ENCODE data around the gene ACTR3C.
"Not testable (repeated sequence)": the region's sequence is repeated elsewhere in the genome, so short reads cannot be mapped to it uniquely, and the experiment has no call there.

The ACTR3C gene

GRCh38 chr7:150283111-150283510, 40.2 kb downstream of the ACTR3C start:
- DNase-seq (ENCODE audit: low read depth): not testable (repeated sequence)

DNA sequence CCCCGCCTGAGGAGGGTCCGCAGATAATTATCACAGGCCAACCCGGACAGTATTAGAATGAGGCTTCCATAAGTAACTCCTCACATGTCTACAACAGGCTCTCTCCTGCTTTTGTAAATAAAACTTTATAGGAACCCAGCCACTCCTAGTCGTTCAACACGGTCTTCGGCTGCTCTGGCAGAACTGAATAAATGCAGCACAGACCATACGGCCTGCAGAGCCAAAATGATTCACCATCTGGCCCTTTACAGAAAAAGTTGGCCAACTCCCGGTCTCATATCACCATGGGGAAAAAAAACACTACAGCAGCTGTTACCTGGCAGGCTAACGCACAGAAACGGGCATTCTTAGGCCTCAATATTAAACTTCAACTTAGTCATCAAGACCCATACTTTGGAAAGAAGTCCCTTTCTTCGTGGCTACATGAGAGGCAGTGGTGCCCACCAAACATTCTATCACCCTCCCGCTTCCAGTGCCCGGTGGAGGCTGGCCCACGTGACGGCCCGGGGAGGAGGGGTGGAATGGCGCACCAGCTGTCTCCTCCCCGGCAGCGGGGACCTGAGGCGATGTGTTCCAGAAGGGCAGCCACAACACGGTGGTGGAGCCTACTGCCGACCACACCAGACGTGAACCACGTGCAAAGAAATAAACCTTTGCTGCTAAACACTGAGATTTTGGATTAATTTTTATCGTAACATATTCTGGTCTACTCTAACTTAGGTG, 41.5 kb downstream of the ACTR3C start:
- DNase-seq (ENCODE audit: low read depth): not testable (repeated sequence)

- not testable (repeated sequence) for DNase-seq (ENCODE audit: low read depth)
These were observed 45.0 kb downstream of the ACTR3C start for GRCh38 chr7:150278383-150278782.

DNA sequence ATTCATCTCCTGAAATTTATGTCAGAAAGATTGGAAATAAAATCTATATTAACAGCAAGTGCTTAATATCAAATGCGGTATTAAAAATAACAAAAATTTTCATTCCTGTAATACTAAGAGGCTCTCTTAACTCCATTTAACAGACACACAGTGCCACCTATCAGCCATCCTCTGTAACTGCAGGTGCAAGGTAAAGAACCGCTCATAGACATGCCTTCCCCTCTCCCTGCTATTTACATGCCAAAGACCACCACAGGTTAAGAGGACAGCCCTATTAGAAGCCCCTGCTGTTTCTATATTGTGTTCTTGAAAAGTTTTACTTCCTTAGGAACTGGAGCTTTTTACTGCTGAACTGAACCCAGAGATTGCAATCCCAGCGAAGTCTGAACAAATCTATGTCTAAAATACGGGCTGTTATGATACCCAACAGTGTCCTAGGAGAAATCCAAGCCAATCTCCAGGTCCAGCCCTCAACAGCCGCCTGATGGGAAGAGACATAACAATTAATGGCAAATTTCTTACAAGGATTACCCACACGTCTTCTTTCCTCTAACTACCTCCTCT, 47.1 kb downstream of the ACTR3C start:
- DNase-seq (ENCODE audit: low read depth): peak; percentile 17

- not testable (repeated sequence) for DNase-seq (ENCODE audit: low read depth)
These were observed 51.4 kb downstream of the ACTR3C start for GRCh38 chr7:150271898-150272297.

- not testable (repeated sequence) for DNase-seq (ENCODE audit: low read depth)
These were observed 53.1 kb downstream of the ACTR3C start for GRCh38 chr7:150270101-150270824.

- not testable (repeated sequence) for DNase-seq (ENCODE audit: low read depth)
These were observed 54.5 kb downstream of the ACTR3C start for GRCh38 chr7:150268798-150269197.

DNA sequence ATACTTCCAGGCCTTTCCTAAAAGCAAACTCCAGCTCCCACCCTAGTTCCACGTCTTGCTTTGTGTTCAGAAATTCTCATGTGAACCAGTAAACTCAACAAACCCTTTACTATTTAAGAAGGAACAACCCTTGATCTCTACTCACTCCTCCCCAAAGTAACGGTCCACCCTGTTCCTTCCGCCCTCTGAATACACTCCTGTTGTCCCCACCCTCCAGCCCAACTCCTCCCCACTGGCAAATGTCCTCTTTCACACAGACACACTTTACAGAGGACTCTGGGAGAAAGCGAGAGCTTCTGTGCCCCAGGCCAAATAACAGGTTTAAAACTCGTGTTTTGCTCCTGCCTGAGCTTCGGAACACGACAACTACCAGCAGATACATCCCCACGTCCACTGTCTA, 55.1 kb downstream of the ACTR3C start:
- not testable (repeated sequence) for DNase-seq (ENCODE audit: low read depth)

- DNase-seq (ENCODE audit: low read depth): not testable (repeated sequence)
These were observed 56.2 kb downstream of the ACTR3C start for GRCh38 chr7:150266953-150267665.

DNA sequence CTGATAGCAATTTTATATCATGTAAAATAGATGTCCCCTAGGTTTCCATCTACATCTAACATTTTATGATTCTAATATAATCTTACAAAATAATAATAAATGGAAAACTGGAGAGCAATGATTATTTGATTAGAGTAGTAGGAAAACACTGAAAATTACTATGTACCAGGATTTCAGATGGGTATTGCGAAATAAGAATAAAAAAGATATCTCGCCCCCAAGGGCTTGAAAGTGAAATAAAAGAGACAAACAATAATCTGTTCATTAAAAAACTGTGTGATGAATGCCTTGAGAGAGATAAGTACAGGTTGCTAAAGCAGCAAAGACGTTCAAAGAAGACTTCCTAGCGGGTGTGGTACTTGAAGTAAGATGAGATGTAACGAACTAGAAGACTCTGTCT, 60.7 kb downstream of the ACTR3C start:
- DNase-seq (ENCODE audit: low read depth): not testable (repeated sequence)

GRCh38 chr7:150247745-150248144, 75.6 kb downstream of the ACTR3C start:
- DNase-seq (ENCODE audit: low read depth): not testable (repeated sequence)

DNA sequence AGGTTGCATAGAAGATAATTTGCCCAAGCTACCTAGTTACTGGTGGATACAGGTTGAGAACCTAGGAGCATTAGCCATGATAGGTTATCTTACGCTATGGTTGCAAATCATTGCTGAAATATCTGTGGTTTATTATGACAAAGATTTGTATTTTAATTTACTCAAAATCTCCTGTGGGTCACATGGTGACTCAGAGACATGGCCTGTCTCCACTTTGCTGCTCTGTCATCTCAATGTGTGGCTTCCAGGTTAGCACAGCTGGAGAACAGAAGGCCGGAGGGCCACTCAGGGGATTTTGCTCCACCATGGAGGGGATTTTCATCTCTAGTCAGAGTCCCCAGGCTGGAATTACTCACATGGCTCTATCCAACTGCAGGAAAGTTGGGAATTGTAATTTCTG, 78.1 kb downstream of the ACTR3C start:
- not testable (repeated sequence) for DNase-seq (ENCODE audit: low read depth)

GRCh38 chr7:150242935-150243334, 80.4 kb downstream of the ACTR3C start:
- not testable (repeated sequence) for DNase-seq (ENCODE audit: low read depth)

DNA sequence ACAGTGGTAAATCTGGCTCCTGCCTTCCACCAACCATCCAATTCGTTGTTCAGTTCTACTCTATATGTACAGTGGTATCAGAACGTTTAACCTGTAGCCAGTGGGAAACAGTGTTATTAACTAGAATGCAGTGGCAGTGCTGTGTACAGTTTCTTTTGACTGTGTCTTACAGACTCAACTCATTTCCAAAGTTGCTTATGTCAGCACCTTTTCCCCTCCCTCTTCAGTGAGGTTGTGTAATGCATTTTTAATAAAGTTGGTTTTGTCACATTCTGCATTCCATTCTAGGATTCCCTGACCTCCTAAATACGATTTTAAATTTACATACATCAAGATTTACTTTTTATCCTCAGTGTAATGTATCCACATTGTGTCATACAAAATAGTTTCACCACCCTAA, 97.9 kb downstream of the ACTR3C start:
- not testable (repeated sequence) for DNase-seq (ENCODE audit: low read depth)

DNA sequence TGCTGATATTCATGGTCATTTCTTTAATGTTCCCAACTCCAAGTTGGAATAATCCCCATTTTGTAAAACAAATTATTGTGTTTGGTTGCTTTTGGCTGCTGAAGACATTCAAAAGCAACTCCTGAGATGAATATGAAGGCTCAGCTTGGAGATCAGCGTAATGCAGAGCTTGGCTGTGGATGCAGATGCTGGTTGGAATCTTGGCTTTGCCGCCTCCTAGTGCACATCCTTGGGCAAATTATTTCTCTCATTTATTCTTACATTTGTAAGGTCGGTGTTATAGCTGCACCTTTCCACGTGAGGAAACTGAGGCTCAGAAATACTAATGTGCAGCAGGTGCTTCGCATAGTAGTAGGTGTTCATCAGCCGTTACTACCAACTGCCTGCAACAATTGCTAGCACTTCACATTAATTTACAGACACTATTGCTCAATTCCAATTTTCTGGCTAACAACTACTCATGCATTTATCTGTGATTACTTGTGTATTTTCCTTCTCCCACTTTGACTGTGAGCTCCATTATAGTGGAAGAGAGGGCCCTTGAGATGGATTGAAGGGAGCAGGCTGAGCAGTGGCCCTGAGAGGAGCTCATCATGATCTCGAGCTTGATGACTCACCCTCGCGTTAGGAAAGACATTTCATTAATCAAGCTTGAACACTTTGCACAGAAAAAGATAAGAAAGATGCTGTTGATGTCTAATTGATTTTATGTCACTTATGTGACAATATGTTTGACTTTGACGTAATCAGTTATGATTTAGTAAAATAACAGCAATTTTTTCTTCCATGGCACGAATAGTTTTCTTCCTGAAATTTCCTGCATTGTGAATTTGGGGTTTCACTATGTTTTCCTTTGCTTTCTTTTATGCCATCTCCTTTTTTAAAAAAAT, 101.0 kb downstream of the ACTR3C start:
- not testable (repeated sequence) for DNase-seq (ENCODE audit: low read depth)

GRCh38 chr7:150220673-150221181, 102.6 kb downstream of the ACTR3C start:
- DNase-seq (ENCODE audit: low read depth): not testable (repeated sequence)

DNA sequence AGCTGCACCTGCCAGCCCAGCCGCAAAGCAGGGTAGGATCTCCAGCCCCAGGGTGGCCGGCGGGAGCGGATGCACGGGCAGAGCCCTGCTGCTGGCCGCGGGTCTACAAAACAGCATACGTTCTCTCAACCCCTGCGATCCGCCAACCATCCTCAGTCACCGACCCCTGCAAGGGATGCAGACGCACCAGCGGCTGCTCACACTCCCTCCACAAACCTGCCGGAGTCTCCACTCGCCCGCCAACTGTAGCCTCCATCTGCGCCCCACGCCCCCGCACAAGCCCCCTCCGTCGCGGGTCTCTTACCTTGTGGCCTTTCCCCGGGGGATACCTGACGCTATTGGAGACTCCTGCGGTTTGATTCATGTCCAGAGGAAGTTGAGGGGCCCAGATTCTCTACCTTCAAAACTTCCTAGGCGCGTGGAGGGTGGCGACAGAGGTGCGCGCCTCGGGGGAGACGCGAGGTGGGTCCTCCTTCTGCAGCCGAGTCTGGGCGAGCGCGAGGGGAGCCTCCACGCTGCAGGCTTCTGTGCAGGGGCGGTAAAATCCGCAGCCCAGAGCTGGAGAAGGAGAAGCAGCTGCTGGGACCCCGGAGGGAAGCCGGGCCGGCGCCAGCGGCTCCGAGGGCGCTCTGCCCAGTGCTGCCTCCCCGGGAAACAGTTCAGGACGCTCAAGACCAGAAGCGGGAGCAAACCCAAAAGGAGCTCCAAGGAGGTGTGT, 103.2 kb downstream of the ACTR3C start:
- DNase-seq (ENCODE audit: low read depth): not testable (repeated sequence)

- DNase-seq (ENCODE audit: low read depth): not testable (repeated sequence)
These were observed 116.5 kb downstream of the ACTR3C start for GRCh38 chr7:150206848-150207247.

- not testable (repeated sequence) for DNase-seq (ENCODE audit: low read depth)
These were observed 117.5 kb downstream of the ACTR3C start for GRCh38 chr7:150205866-150206265.

- not testable (repeated sequence) for DNase-seq (ENCODE audit: low read depth)
These were observed 118.8 kb downstream of the ACTR3C start for GRCh38 chr7:150204577-150204976.

Measured in stimulated activated CD4-positive, alpha-beta T cell treated with anti-CD3 and anti-CD28 coated beads, Interleukin-2, amount 100 ng/mL, for 4 hours (primary cell).